HEK293 (cell line): ENCODE results near the gene ZNF646.

Experiments
- CTCF ChIA-PET: fragments of 350-600 bp; formaldehyde crosslinking; extraction: SDS; loops from one replicate; lab custom pipeline; 2021; ENCODE audit warnings: antibody characterized with exemption; lab: Yijun Ruan, JAX
- POLR2A ChIA-PET: fragments of 300-600 bp; formaldehyde crosslinking; extraction: SDS; loops from one replicate; lab custom pipeline; 2020; ENCODE audit warnings: antibody characterized with exemption, inconsistent platforms; lab: Yijun Ruan, JAX
- H3K27ac ChIP-seq: fragments of 200-500 bp; sonication (Bioruptor generic); 2 replicates; pipeline ENCODE4 v1.5.1; 2014; ENCODE audit warnings: low read depth, low read length, control low read depth, inconsistent platforms; ENCODE audit errors: extremely low read depth
- H3K36me3 ChIP-seq, 2 experiments: fragments of 200-500 bp in 1 of 2; sonication (Bioruptor generic) in 1 of 2; 1 replicate in 1 of 2; 2 replicates in 1 of 2; pipeline ENCODE4 v1.5.1; 2014 to 2017; ENCODE audit warnings: inconsistent platforms in 2 of 2, low read length in 2 of 2; ENCODE audit not compliant: control insufficient read depth in 2 of 2, insufficient read depth in 1 of 2
- H3K4me1 ChIP-seq: fragments of 200-500 bp; sonication (Bioruptor generic); 2 replicates; pipeline ENCODE4 v1.5.1; 2014; ENCODE audit warnings: mild to moderate bottlenecking, low read length, inconsistent platforms; ENCODE audit not compliant: control insufficient read depth, insufficient read depth
- H3K4me3 ChIP-seq: 2 replicates; pipeline ENCODE4 v1.5.1; 2011; ENCODE audit warnings: low read depth, mild to moderate bottlenecking, control low read depth, low read length, moderate library complexity
- H3K9me3 ChIP-seq: fragments of 200-500 bp; sonication (Bioruptor generic); 2 replicates; pipeline ENCODE4 v1.5.1; 2014; ENCODE audit warnings: low read depth, low read length, inconsistent platforms; ENCODE audit not compliant: control insufficient read depth, insufficient read depth
- EGR2 ChIP-seq: fragments of 450-650 bp; formaldehyde crosslinking; IDR thresholded peaks from 2 replicates; pipeline ENCODE4 v1.5.1; 2016; ENCODE audit warnings: low read depth, missing biosample characterization, missing genetic modification characterization
- KLF9 ChIP-seq: fragments of 450-650 bp; formaldehyde crosslinking; IDR thresholded peaks from 2 replicates; pipeline ENCODE4 v1.5.1; 2016; ENCODE audit warnings: missing biosample characterization, missing genetic modification characterization, low read depth
- SETDB1 ChIP-seq: IDR thresholded peaks from one replicate; pipeline ENCODE4 v1.6.1; 2017; ENCODE audit warnings: mild to moderate bottlenecking, low read length, moderate library complexity, mixed read lengths; ENCODE audit not compliant: insufficient read length
- SP7 ChIP-seq: fragments of 450-650 bp; formaldehyde crosslinking; IDR thresholded peaks from 2 replicates; pipeline ENCODE4 v1.5.1; 2016; ENCODE audit warnings: missing biosample characterization, missing genetic modification characterization
- YY2 ChIP-seq: fragments of 450-650 bp; formaldehyde crosslinking; IDR thresholded peaks from 2 replicates; pipeline ENCODE4 v1.5.1; 2016; ENCODE audit warnings: missing biosample characterization, missing genetic modification characterization
- ZFP3 ChIP-seq: fragments of 450-650 bp; formaldehyde crosslinking; IDR thresholded peaks from 2 replicates; pipeline ENCODE4 v1.5.1; 2016; ENCODE audit warnings: low read depth, missing biosample characterization, missing genetic modification characterization
- ZNF335 ChIP-seq: fragments of 450-650 bp; formaldehyde crosslinking; conservative IDR thresholded peaks from 2 replicates; pipeline ENCODE4 v1.5.1; 2016; ENCODE audit warnings: missing biosample characterization, missing genetic modification characterization
- ZNF37A ChIP-seq: fragments of 450-650 bp; IDR thresholded peaks from 2 replicates; pipeline ENCODE4 v1.5.1; 2018; ENCODE audit warnings: missing biosample characterization, missing genetic modification characterization
- ZNF394 ChIP-seq: fragments of 450-650 bp; formaldehyde crosslinking; IDR thresholded peaks from 2 replicates; pipeline ENCODE4 v1.5.1; 2016; ENCODE audit warnings: missing biosample characterization, missing genetic modification characterization, mild to moderate bottlenecking, moderate library complexity, borderline replicate concordance
- ZNF549 ChIP-seq: fragments of 450-650 bp; IDR thresholded peaks from 2 replicates; pipeline ENCODE4 v1.5.1; 2018; ENCODE audit warnings: missing biosample characterization, missing genetic modification characterization, mild to moderate bottlenecking, inconsistent platforms, moderate library complexity
- ZNF654 ChIP-seq: fragments of 450-650 bp; formaldehyde crosslinking; IDR thresholded peaks from 2 replicates; pipeline ENCODE4 v1.5.1; 2016; ENCODE audit warnings: low read depth, missing biosample characterization, missing genetic modification characterization
- TF ChIP-seq, protein P1 (sequence below): fragments of 450-650 bp; formaldehyde crosslinking; IDR thresholded peaks from 2 replicates; pipeline ENCODE4 v1.5.1; 2016; ENCODE audit warnings: missing biosample characterization, missing genetic modification characterization
- TF ChIP-seq, protein P2 (sequence below): fragments of 450-650 bp; formaldehyde crosslinking; IDR thresholded peaks from 2 replicates; pipeline ENCODE4 v1.5.1; 2016; ENCODE audit warnings: missing biosample characterization, missing genetic modification characterization
- TF ChIP-seq, protein P3 (sequence below): fragments of 450-650 bp; formaldehyde crosslinking; IDR thresholded peaks from 2 replicates; pipeline ENCODE4 v1.5.1; 2016; ENCODE audit warnings: missing biosample characterization, missing genetic modification characterization
- TF ChIP-seq, protein P4 (sequence below): fragments of 450-650 bp; formaldehyde crosslinking; IDR thresholded peaks from 2 replicates; pipeline ENCODE4 v1.5.1; 2016; ENCODE audit warnings: missing biosample characterization, missing genetic modification characterization, borderline replicate concordance
- TF ChIP-seq, protein P5 (sequence below): sonication (generic); formaldehyde crosslinking; IDR thresholded peaks from 2 replicates; pipeline ENCODE4 v1.8.1; 2022; ENCODE audit warnings: mild to moderate bottlenecking, moderate library complexity, missing genetic modification reagents

The ZNF646 gene

DNA sequence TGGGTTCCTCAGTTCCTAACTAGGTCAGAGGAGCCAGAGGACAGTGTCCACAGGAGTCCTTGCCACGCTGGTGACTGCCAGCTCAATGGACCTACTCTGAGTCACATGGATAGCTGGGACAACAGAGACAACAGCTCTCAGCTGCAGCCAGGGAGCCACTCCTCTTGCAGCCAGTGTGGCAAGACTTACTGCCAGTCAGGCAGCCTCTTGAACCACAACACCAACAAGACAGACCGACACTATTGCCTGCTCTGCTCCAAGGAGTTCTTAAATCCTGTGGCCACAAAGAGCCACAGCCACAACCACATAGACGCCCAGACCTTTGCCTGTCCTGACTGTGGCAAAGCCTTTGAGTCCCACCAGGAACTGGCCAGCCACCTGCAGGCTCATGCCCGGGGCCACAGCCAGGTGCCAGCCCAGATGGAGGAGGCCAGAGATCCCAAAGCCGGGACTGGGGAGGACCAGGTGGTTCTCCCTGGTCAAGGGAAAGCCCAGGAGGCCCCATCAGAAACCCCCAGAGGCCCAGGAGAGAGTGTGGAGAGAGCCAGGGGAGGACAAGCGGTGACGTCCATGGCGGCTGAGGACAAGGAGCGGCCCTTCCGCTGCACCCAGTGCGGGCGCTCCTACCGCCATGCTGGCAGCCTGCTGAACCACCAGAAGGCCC is 6.7 kb downstream of the ZNF646 start:
- ChIA-PET CTCF (no interaction called here), POLR2A (no interaction called here)
- H3K36me3 ChIP-seq = peaks cover 0 to 81% of the 10 kb centered on the region in 2 experiments; a peak in 1 of 3 replicates
- H3K27ac ChIP-seq = no peak overlapping the region
- H3K9me3 ChIP-seq = no peaks in the 10 kb centered on the region
- H3K4me1 ChIP-seq = no peaks in the 10 kb centered on the region
- no peak for TF ChIP-seq ZNF394 (tag by site-specific recombination)
- peak; percentile 34; the same call in 1 of the 2 replicates for TF ChIP-seq ZNF335 (tag by site-specific recombination)
- H3K4me3 ChIP-seq = no peak overlapping the region

DNA sequence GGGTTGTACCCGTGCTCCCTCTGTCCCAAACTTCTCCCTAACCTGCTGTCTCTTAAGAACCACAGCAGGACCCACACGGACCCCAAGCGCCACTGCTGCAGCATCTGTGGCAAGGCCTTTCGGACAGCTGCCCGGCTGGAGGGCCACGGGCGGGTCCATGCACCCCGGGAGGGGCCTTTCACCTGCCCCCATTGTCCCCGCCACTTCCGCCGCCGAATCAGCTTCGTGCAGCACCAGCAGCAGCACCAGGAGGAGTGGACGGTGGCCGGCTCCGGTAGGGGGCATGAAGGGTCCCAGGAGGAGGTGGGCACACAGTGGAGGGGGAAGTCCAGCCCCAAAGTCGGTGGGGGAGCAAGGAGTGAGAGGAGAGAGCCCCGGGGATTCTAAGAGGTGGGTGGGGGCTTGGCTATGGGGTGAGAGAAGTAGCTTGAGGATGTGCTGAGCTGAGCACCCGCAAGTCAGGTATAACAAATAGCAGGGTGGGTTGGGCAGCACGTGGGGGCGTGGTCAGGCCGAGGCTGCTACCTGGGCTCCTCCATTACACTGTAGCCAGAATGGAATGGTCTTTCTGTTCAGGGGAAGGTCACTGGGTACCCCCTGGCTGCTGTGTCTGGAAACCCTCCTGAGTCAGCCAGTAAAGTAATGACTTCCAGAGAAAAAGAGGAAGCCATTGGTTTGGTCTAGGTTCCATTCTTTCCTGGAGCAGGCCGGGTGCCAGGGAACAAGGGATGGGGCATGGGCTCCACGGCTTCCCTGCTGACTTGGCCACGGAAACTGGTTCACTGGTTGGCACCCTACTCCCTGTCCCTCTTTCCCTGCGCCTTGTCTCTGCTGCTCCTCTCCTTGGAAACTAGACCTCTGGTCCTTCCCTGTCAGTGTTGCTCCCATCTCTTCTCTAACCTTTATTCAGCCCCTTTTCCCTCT is 7.5 kb downstream of the ZNF646 start:
- no peak overlapping the region for H3K4me3 ChIP-seq
- H3K4me1 ChIP-seq = no peaks in the 10 kb centered on the region
- H3K9me3 ChIP-seq = no peaks in the 10 kb centered on the region
- no peak overlapping the region for H3K27ac ChIP-seq
- ChIA-PET CTCF (no interaction called here), POLR2A (no interaction called here)
- peaks cover 0 to 75% of the 10 kb centered on the region in 2 experiments; a peak in 1 of 3 replicates for H3K36me3 ChIP-seq
- TF ChIP-seq, protein P1, sequence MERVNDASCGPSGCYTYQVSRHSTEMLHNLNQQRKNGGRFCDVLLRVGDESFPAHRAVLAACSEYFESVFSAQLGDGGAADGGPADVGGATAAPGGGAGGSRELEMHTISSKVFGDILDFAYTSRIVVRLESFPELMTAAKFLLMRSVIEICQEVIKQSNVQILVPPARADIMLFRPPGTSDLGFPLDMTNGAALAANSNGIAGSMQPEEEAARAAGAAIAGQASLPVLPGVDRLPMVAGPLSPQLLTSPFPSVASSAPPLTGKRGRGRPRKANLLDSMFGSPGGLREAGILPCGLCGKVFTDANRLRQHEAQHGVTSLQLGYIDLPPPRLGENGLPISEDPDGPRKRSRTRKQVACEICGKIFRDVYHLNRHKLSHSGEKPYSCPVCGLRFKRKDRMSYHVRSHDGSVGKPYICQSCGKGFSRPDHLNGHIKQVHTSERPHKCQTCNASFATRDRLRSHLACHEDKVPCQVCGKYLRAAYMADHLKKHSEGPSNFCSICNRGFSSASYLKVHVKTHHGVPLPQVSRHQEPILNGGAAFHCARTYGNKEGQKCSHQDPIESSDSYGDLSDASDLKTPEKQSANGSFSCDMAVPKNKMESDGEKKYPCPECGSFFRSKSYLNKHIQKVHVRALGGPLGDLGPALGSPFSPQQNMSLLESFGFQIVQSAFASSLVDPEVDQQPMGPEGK (tag by site-specific recombination) = peak; percentile 15; the same call in 1 of the 2 replicates
- TF ChIP-seq ZNF549 (tag by site-specific recombination) = no peak
- no peak for TF ChIP-seq ZNF654 (tag by site-specific recombination)
- 0 out of 2 replicates have a peak, but pooled peaks have one; percentile 4 for TF ChIP-seq SP7
- no peak for TF ChIP-seq YY2 (tag by site-specific recombination)
- TF ChIP-seq SETDB1 = no peak
- TF ChIP-seq, protein P2, sequence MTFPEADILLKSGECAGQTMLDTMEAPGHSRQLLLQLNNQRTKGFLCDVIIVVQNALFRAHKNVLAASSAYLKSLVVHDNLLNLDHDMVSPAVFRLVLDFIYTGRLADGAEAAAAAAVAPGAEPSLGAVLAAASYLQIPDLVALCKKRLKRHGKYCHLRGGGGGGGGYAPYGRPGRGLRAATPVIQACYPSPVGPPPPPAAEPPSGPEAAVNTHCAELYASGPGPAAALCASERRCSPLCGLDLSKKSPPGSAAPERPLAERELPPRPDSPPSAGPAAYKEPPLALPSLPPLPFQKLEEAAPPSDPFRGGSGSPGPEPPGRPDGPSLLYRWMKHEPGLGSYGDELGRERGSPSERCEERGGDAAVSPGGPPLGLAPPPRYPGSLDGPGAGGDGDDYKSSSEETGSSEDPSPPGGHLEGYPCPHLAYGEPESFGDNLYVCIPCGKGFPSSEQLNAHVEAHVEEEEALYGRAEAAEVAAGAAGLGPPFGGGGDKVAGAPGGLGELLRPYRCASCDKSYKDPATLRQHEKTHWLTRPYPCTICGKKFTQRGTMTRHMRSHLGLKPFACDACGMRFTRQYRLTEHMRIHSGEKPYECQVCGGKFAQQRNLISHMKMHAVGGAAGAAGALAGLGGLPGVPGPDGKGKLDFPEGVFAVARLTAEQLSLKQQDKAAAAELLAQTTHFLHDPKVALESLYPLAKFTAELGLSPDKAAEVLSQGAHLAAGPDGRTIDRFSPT (tag by site-specific recombination) = no peak
- no peak for TF ChIP-seq ZFP3 (tag by site-specific recombination)
- no peak for TF ChIP-seq ZNF37A (tag by site-specific recombination)
- no peak for TF ChIP-seq EGR2
- TF ChIP-seq, protein P3, sequence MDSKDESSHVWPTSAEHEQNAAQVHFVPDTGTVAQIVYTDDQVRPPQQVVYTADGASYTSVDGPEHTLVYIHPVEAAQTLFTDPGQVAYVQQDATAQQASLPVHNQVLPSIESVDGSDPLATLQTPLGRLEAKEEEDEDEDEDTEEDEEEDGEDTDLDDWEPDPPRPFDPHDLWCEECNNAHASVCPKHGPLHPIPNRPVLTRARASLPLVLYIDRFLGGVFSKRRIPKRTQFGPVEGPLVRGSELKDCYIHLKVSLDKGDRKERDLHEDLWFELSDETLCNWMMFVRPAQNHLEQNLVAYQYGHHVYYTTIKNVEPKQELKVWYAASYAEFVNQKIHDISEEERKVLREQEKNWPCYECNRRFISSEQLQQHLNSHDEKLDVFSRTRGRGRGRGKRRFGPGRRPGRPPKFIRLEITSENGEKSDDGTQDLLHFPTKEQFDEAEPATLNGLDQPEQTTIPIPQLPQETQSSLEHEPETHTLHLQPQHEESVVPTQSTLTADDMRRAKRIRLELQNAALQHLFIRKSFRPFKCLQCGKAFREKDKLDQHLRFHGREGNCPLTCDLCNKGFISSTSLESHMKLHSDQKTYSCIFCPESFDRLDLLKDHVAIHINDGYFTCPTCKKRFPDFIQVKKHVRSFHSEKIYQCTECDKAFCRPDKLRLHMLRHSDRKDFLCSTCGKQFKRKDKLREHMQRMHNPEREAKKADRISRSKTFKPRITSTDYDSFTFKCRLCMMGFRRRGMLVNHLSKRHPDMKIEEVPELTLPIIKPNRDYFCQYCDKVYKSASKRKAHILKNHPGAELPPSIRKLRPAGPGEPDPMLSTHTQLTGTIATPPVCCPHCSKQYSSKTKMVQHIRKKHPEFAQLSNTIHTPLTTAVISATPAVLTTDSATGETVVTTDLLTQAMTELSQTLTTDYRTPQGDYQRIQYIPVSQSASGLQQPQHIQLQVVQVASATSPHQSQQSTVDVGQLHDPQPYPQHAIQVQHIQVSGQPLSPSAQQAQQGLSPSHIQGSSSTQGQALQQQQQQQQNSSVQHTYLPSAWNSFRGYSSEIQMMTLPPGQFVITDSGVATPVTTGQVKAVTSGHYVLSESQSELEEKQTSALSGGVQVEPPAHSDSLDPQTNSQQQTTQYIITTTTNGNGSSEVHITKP = 0 out of 2 replicates have a peak, but pooled peaks have one; percentile 41
- peak; percentile 48; the same call in 1 of the 2 replicates for TF ChIP-seq KLF9 (tag by site-specific recombination)
- TF ChIP-seq, protein P4, sequence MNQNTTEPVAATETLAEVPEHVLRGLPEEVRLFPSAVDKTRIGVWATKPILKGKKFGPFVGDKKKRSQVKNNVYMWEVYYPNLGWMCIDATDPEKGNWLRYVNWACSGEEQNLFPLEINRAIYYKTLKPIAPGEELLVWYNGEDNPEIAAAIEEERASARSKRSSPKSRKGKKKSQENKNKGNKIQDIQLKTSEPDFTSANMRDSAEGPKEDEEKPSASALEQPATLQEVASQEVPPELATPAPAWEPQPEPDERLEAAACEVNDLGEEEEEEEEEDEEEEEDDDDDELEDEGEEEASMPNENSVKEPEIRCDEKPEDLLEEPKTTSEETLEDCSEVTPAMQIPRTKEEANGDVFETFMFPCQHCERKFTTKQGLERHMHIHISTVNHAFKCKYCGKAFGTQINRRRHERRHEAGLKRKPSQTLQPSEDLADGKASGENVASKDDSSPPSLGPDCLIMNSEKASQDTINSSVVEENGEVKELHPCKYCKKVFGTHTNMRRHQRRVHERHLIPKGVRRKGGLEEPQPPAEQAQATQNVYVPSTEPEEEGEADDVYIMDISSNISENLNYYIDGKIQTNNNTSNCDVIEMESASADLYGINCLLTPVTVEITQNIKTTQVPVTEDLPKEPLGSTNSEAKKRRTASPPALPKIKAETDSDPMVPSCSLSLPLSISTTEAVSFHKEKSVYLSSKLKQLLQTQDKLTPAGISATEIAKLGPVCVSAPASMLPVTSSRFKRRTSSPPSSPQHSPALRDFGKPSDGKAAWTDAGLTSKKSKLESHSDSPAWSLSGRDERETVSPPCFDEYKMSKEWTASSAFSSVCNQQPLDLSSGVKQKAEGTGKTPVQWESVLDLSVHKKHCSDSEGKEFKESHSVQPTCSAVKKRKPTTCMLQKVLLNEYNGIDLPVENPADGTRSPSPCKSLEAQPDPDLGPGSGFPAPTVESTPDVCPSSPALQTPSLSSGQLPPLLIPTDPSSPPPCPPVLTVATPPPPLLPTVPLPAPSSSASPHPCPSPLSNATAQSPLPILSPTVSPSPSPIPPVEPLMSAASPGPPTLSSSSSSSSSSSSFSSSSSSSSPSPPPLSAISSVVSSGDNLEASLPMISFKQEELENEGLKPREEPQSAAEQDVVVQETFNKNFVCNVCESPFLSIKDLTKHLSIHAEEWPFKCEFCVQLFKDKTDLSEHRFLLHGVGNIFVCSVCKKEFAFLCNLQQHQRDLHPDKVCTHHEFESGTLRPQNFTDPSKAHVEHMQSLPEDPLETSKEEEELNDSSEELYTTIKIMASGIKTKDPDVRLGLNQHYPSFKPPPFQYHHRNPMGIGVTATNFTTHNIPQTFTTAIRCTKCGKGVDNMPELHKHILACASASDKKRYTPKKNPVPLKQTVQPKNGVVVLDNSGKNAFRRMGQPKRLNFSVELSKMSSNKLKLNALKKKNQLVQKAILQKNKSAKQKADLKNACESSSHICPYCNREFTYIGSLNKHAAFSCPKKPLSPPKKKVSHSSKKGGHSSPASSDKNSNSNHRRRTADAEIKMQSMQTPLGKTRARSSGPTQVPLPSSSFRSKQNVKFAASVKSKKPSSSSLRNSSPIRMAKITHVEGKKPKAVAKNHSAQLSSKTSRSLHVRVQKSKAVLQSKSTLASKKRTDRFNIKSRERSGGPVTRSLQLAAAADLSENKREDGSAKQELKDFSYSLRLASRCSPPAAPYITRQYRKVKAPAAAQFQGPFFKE = no peak
- TF ChIP-seq, protein P5, sequence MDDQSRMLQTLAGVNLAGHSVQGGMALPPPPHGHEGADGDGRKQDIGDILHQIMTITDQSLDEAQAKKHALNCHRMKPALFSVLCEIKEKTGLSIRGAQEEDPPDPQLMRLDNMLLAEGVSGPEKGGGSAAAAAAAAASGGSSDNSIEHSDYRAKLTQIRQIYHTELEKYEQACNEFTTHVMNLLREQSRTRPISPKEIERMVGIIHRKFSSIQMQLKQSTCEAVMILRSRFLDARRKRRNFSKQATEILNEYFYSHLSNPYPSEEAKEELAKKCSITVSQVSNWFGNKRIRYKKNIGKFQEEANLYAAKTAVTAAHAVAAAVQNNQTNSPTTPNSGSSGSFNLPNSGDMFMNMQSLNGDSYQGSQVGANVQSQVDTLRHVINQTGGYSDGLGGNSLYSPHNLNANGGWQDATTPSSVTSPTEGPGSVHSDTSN (CRISPR knock-in tag) = no peak
